Fibroblast of lung (primary cell): ENCODE results near the gene TNIK. TPM values are rescaled to one million over a fixed set of nuclear protein-coding genes. Genes with fewer than 3 reads are reported as not detected.

ENCODE experiments used
- DNase-seq, 2 donors: peaks; one replicate each; pipeline versions ENCODE4 v3.0.0 to v3.0.0-alpha.2; 2010; ENCODE audit warnings: low read depth in 2 of 2
- H2AFZ ChIP-seq: 2 replicates; pipeline ENCODE4 v1.5.1; 2012; ENCODE audit warnings: low read length, control low read depth, inconsistent platforms
- H3K27ac ChIP-seq: 2 replicates; pipeline ENCODE4 v1.5.1; 2011; ENCODE audit warnings: low read length, control low read depth; ENCODE audit not compliant: insufficient read depth
- H3K27me3 ChIP-seq: 2 replicates; pipeline ENCODE4 v1.5.1; 2011; ENCODE audit warnings: mild to moderate bottlenecking, low read length; ENCODE audit not compliant: control insufficient read depth, insufficient read depth
- H3K36me3 ChIP-seq: 2 replicates; pipeline ENCODE4 v1.5.1; 2011; ENCODE audit warnings: low read length; ENCODE audit not compliant: control insufficient read depth, insufficient read depth
- H3K4me1 ChIP-seq: 2 replicates; pipeline ENCODE4 v1.5.1; 2011; ENCODE audit warnings: low read length; ENCODE audit not compliant: control insufficient read depth, insufficient read depth; ENCODE audit errors: extremely low read depth
- H3K4me2 ChIP-seq: 2 replicates; pipeline ENCODE4 v1.5.1; 2011; ENCODE audit warnings: low read length, control low read depth; ENCODE audit not compliant: insufficient read depth; ENCODE audit errors: extremely low read depth
- H3K4me3 ChIP-seq, 4 experiments: fragments of 200-600 bp in 1 of 4; sonication (generic) in 1 of 4; replicated peaks in 1 of 4; 2 replicates each; pipeline ENCODE4 v1.5.1; 2011 to 2016; ENCODE audit warnings: low read length in 4 of 4, low read depth in 3 of 4, mild to moderate bottlenecking in 3 of 4, control low read depth in 2 of 4, inconsistent platforms in 1 of 4, mixed read lengths in 1 of 4; ENCODE audit not compliant: insufficient read depth in 1 of 4; ENCODE audit errors: control extremely low read depth in 1 of 4
- H3K79me2 ChIP-seq: 2 replicates; pipeline ENCODE4 v1.5.1; 2012; ENCODE audit warnings: mild to moderate bottlenecking, low read length, inconsistent platforms; ENCODE audit not compliant: control insufficient read depth, insufficient read depth
- H3K9ac ChIP-seq: 2 replicates; pipeline ENCODE4 v1.5.1; 2011; ENCODE audit warnings: mild to moderate bottlenecking, low read length, control low read depth; ENCODE audit not compliant: insufficient read depth
- H3K9me3 ChIP-seq: 2 replicates; pipeline ENCODE4 v1.5.1; 2012; ENCODE audit warnings: low read depth, low read length; ENCODE audit not compliant: control insufficient read depth, insufficient read depth
- H4K20me1 ChIP-seq: 2 replicates; pipeline ENCODE4 v1.5.1; 2011; ENCODE audit warnings: low read length; ENCODE audit not compliant: control insufficient read depth, insufficient read depth; ENCODE audit errors: extremely low read depth
- EZH2 ChIP-seq: IDR thresholded peaks from 2 replicates; pipeline ENCODE4 v1.5.1; 2012; ENCODE audit warnings: low read length, control low read depth, mild to moderate bottlenecking; ENCODE audit errors: missing control alignments
- polyA plus RNA-seq, 2 donors: library from polyadenylated mRNA; depleted of rRNA in 1 of 2; stranded (reverse) in 1 of 2; unstranded in 1 of 2; fragments of >200 nt; gene quantifications; 2 replicates each; pipeline ENCODE4 v1.2.1, GENCODE V29; 2011 to 2012; ENCODE audit warnings: missing spikeins in 1 of 2
- total RNA-seq: library from RNA; depleted of rRNA; stranded (reverse); fragments of >200 nt; gene quantifications from 2 replicates; pipeline ENCODE4 v1.2.1, GENCODE V29; 2014
- TF ChIP-seq, protein P1 (sequence below), 2 donors: IDR thresholded peaks in 1 of 2; conservative IDR thresholded peaks in 1 of 2; 1 replicate in 1 of 2; 2 replicates in 1 of 2; pipeline ENCODE4 v1.5.1; 2011 to 2012; ENCODE audit warnings: low read length in 2 of 2, control low read depth in 1 of 2, inconsistent platforms in 1 of 2, low read depth in 1 of 2, mild to moderate bottlenecking in 1 of 2

Gene TNIK
- total and polyA plus RNA-seq, 2 donors (not counting 1 experiment from before 2014, with no cell fraction given): 13.8 to 39.3 TPM

DNA sequence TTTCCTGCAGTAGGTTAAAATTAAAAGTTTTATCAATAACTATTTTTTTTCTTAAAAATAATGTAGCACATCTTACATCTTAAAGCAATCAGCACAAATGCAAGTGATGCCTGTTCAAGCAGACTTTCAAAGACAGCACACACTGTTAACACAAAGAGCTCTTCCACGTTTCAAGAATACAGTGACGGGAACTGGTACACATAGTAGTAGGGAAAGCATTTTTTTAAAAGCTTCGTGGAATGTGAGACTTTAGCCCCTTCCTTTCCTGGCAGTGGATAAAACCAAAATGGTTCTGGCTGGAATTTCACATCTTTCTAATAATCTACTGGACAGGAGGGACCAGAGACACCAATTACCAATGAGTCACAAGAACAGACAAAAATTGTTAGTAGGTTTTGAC, 400.2 kb downstream of the TNIK start:
- H3K79me2 ChIP-seq: no peaks in the 10 kb centered on the region
- no peaks in the 10 kb centered on the region for H3K27me3 ChIP-seq

DNA sequence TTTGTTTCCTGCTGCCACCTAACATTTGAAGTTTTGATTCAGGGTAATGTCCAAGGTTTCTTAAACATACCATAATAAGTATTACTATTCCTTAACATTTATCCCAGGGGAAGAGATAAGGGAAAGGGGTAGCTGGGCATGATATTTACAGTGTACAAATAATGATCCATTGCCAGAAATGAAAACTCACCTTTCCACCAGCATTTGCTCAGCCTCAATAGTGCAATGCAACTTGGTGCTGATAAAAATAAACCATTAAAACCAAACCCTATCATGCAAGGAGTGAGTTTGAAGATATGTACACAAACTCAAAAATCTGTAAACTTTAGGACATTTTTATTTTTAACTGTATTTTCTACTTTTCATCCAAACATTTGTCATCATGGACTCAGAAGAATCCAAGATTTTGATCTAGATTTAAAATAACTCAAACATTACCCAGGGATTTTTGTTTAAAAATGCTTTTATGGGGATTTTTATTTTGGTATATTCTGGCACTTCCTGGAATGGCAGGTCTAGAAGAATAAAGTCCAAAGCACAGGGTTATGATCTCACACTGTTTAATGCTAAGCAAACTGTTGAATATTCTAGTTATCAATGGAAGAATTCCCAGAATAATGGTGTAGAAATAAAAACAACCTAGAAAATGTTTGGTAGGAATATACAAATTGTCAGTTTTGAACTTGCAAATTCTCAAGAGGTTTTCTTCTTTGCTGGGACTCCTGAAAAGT, 401.2 kb downstream of the TNIK start:
- no peak overlapping the region for H2AFZ ChIP-seq

More for the DNA sequence above, 400.2 kb downstream of the TNIK start:
- no peaks in the 10 kb centered on the region for H3K9me3 ChIP-seq
- no peak overlapping the region for H3K9ac ChIP-seq
- DNase-seq: peak in 1 of 2 donors; percentile 16
- no peak overlapping the region for H3K4me3 ChIP-seq
- no peak overlapping the region for H2AFZ ChIP-seq
- no peaks in the 10 kb centered on the region for H3K36me3 ChIP-seq
- no peak overlapping the region for H3K4me2 ChIP-seq
- H4K20me1 ChIP-seq: no peaks in the 10 kb centered on the region
- H3K4me1 ChIP-seq: peaks cover 7% of the 10 kb centered on the region
- TF ChIP-seq, protein P1, sequence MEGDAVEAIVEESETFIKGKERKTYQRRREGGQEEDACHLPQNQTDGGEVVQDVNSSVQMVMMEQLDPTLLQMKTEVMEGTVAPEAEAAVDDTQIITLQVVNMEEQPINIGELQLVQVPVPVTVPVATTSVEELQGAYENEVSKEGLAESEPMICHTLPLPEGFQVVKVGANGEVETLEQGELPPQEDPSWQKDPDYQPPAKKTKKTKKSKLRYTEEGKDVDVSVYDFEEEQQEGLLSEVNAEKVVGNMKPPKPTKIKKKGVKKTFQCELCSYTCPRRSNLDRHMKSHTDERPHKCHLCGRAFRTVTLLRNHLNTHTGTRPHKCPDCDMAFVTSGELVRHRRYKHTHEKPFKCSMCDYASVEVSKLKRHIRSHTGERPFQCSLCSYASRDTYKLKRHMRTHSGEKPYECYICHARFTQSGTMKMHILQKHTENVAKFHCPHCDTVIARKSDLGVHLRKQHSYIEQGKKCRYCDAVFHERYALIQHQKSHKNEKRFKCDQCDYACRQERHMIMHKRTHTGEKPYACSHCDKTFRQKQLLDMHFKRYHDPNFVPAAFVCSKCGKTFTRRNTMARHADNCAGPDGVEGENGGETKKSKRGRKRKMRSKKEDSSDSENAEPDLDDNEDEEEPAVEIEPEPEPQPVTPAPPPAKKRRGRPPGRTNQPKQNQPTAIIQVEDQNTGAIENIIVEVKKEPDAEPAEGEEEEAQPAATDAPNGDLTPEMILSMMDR (conservative IDR thresholded peaks at IDR 0.05 in 1 of 2, IDR thresholded peaks at IDR 0.05 in 1 of 2; ENCODE audit: low read depth in 1 of 2, low read length in 2 of 2): no peak
- TF ChIP-seq EZH2: no peak
- H3K27ac ChIP-seq: no peak overlapping the region

DNA sequence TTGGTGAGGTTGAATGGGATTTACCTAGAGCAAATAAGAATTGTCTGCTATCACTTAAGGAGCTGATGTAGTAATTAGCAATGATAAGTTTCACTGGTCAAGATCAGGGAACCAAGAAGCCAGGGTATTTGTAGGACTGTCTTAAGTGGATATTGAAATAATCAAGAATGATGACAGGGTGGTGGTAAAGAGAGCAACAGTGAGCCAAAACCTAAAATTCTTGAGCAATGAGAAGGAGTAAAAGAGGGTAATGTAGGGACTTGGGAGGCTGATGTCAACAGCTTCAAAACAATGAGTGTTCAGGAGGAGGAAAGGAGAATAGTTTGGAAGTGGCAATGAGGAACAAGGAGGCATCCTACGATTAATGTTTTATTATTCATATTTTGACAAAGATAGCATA, 402.1 kb downstream of the TNIK start:
- H3K4me3 ChIP-seq: no peak overlapping the region
- TF ChIP-seq, protein P1 (conservative IDR thresholded peaks at IDR 0.05 in 1 of 2, IDR thresholded peaks at IDR 0.05 in 1 of 2; ENCODE audit: low read depth in 1 of 2, low read length in 2 of 2): no peak
- TF ChIP-seq EZH2: no peak
- DNase-seq: peak; percentile 51 to 86
- H2AFZ ChIP-seq: no peak overlapping the region
- no peaks in the 10 kb centered on the region for H3K27me3 ChIP-seq
- H3K79me2 ChIP-seq: no peaks in the 10 kb centered on the region
- H3K36me3 ChIP-seq: no peaks in the 10 kb centered on the region
- no peak overlapping the region for H3K4me2 ChIP-seq
- no peaks in the 10 kb centered on the region for H4K20me1 ChIP-seq
- H3K9me3 ChIP-seq: no peaks in the 10 kb centered on the region
- no peak overlapping the region for H3K27ac ChIP-seq
- H3K4me1 ChIP-seq: peaks cover 8% of the 10 kb centered on the region
- no peak overlapping the region for H3K9ac ChIP-seq

More for the DNA sequence above, 401.2 kb downstream of the TNIK start:
- no peak for DNase-seq
- H3K9ac ChIP-seq: no peak overlapping the region
- TF ChIP-seq EZH2: no peak
- TF ChIP-seq, protein P1 (conservative IDR thresholded peaks at IDR 0.05 in 1 of 2, IDR thresholded peaks at IDR 0.05 in 1 of 2; ENCODE audit: low read depth in 1 of 2, low read length in 2 of 2): no peak
- no peaks in the 10 kb centered on the region for H3K36me3 ChIP-seq
- no peak overlapping the region for H3K4me3 ChIP-seq
- H3K4me2 ChIP-seq: no peak overlapping the region
- peaks cover 8% of the 10 kb centered on the region for H3K4me1 ChIP-seq
- no peaks in the 10 kb centered on the region for H3K27me3 ChIP-seq
- no peaks in the 10 kb centered on the region for H3K79me2 ChIP-seq
- no peak overlapping the region for H3K27ac ChIP-seq
- no peaks in the 10 kb centered on the region for H4K20me1 ChIP-seq
- H3K9me3 ChIP-seq: no peaks in the 10 kb centered on the region
